NCI-H1105 treated with DMSO at 0.1 percent for 48 hours (cell line): ENCODE data around the gene MMP2.

Experiments
- DNase-seq: peaks from one replicate; lab custom pipeline; 2025; lab: John Stamatoyannopoulos, UW

Gene MMP2

GRCh38 chr16:55515111-55515510 lies 36.1 kb downstream of the MMP2 start:
- DNase-seq: no peak

- DNase-seq: no peak
These were observed 42.8 kb downstream of the MMP2 start for GRCh38 chr16:55521792-55522191.

- no peak for DNase-seq
These were observed 47.4 kb downstream of the MMP2 start for GRCh38 chr16:55526441-55526840.

GRCh38 chr16:55527885-55528284 lies 48.9 kb downstream of the MMP2 start:
- no peak for DNase-seq

GRCh38 chr16:55529018-55529417 lies 50.0 kb downstream of the MMP2 start:
- no peak for DNase-seq

GRCh38 chr16:55530316-55530856 lies 51.4 kb downstream of the MMP2 start:
- no peak for DNase-seq

- DNase-seq: no peak
These were observed 53.2 kb downstream of the MMP2 start for GRCh38 chr16:55532227-55532626.

- DNase-seq: no peak
These were observed 55.8 kb downstream of the MMP2 start for GRCh38 chr16:55534756-55535155.

- no peak for DNase-seq
These were observed 60.1 kb downstream of the MMP2 start for GRCh38 chr16:55539049-55539448.

GRCh38 chr16:55539488-55539887 lies 60.5 kb downstream of the MMP2 start:
- no peak for DNase-seq

GRCh38 chr16:55540221-55540620 lies 61.2 kb downstream of the MMP2 start:
- DNase-seq: no peak

- no peak for DNase-seq
These were observed 63.6 kb downstream of the MMP2 start for GRCh38 chr16:55542459-55543082.

GRCh38 chr16:55543472-55543871 lies 64.5 kb downstream of the MMP2 start:
- DNase-seq: peak; percentile 44

- DNase-seq: no peak
These were observed 73.6 kb downstream of the MMP2 start for GRCh38 chr16:55552621-55553020.

- no peak for DNase-seq
These were observed 76.4 kb downstream of the MMP2 start for GRCh38 chr16:55555436-55555835.
